K562 (cell line): Measurements from ENCODE around the gene GPR4. TPM values are rescaled to one million over a fixed set of nuclear protein-coding genes. Genes with fewer than 3 reads are reported as not detected.

ENCODE experiments used
- ARID1B ChIP-seq: fragments of 450-650 bp; IDR thresholded peaks from 2 replicates; pipeline ENCODE4 v1.6.1; 2016; ENCODE audit warnings: antibody characterized with exemption, mild to moderate bottlenecking, inconsistent platforms
- ARID2 ChIP-seq: fragments of 450-650 bp; IDR thresholded peaks from 2 replicates; pipeline ENCODE4 v1.6.1; 2017; ENCODE audit warnings: antibody characterized with exemption, mild to moderate bottlenecking
- DMBX1 ChIP-seq: fragments of 250-450 bp; sonication (Bioruptor Pico); IDR thresholded peaks from 2 replicates; pipeline ENCODE4 v1.8.0; 2022; ENCODE audit warnings: inconsistent platforms, mild to moderate bottlenecking, moderate library complexity, borderline replicate concordance
- E2F3 ChIP-seq: fragments of 250-450 bp; sonication (Bioruptor Pico); IDR thresholded peaks from 2 replicates; pipeline ENCODE4 v1.4.0; 2020; ENCODE audit warnings: mild to moderate bottlenecking
- ELF1 ChIP-seq: fragments of 200-800 bp; sonication (Bioruptor generic); IDR thresholded peaks from 2 replicates; pipeline ENCODE4 v1.6.1; 2016; ENCODE audit warnings: missing genetic modification characterization, missing compliant biosample characterization
- GABPB1 ChIP-seq: sonication (generic); formaldehyde crosslinking; IDR thresholded peaks from 2 replicates; pipeline ENCODE4 v1.8.0; 2022; ENCODE audit warnings: mild to moderate bottlenecking, missing genetic modification reagents
- HNRNPL ChIP-seq: fragments of 200-400 bp; formaldehyde crosslinking; IDR thresholded peaks from 2 replicates; pipeline ENCODE4 v1.6.1; 2017; ENCODE audit warnings: low read depth, mild to moderate bottlenecking, low read length
- KDM1A ChIP-seq, 2 experiments: fragments of 450-650 bp; IDR thresholded peaks; 2 replicates each; pipeline ENCODE4 v1.6.1; 2016; ENCODE audit warnings: mild to moderate bottlenecking in 2 of 2
- NRF1 ChIP-seq, 2 experiments: fragments of 450-650 bp; IDR thresholded peaks in 1 of 2; conservative IDR thresholded peaks in 1 of 2; 2 replicates each; pipeline ENCODE4 v1.6.1; 2014; ENCODE audit warnings: mild to moderate bottlenecking in 2 of 2
- PCBP2 ChIP-seq: fragments of 200-400 bp; formaldehyde crosslinking; IDR thresholded peaks from 2 replicates; pipeline ENCODE4 v1.6.1; 2018; ENCODE audit warnings: low read length, low read depth, mild to moderate bottlenecking, moderate library complexity; ENCODE audit not compliant: poor library complexity, severe bottlenecking
- PHF8 ChIP-seq: fragments of 200-600 bp; sonication (generic); IDR thresholded peaks from 2 replicates; pipeline ENCODE4 v1.6.1; 2012; ENCODE audit warnings: mixed run types, mild to moderate bottlenecking, inconsistent platforms, low read length, moderate library complexity, borderline replicate concordance
- RFX7 ChIP-seq: fragments of 250-450 bp; sonication (Bioruptor Pico); IDR thresholded peaks from 2 replicates; pipeline ENCODE4 v1.5.1; 2021; ENCODE audit warnings: mild to moderate bottlenecking
- SMAD4 ChIP-seq: fragments of 250-450 bp; sonication (Bioruptor Pico); conservative IDR thresholded peaks from 2 replicates; pipeline ENCODE4 v1.8.0; 2021; ENCODE audit warnings: inconsistent platforms, mild to moderate bottlenecking, moderate library complexity
- STAT5A ChIP-seq: IDR thresholded peaks from 2 replicates; pipeline ENCODE4 v1.6.1; 2012; ENCODE audit warnings: low read length, inconsistent platforms, borderline replicate concordance
- TEAD1 ChIP-seq, 2 experiments: fragments of 450-650 bp in 1 of 2; sonication (generic) in 1 of 2; formaldehyde crosslinking; IDR thresholded peaks; 2 replicates each; pipeline versions ENCODE4 v1.4.0 to v1.8.0; 2020 to 2022; ENCODE audit warnings: mild to moderate bottlenecking in 2 of 2, missing genetic modification reagents in 1 of 2
- ZC3H11A ChIP-seq: IDR thresholded peaks from 2 replicates; pipeline ENCODE4 v1.6.1; 2012; ENCODE audit warnings: low read depth, low read length, improper control_type of control experiment
- ZNF764 ChIP-seq: fragments of 250-450 bp; sonication (Bioruptor Pico); IDR thresholded peaks from 2 replicates; pipeline ENCODE4 v1.4.0; 2020; ENCODE audit warnings: low read depth, mild to moderate bottlenecking, moderate library complexity
- ZSCAN29 ChIP-seq: fragments of 450-650 bp; IDR thresholded peaks from 2 replicates; pipeline ENCODE4 v1.6.1; 2017
- polyA plus RNA-seq, 8 experiments: library from polyadenylated mRNA; depleted of rRNA in 4 of 8; stranded (reverse) in 5 of 8; unstranded in 3 of 8; fragments of >200 nt; fragmentation: Nextera tagmentation in 2 of 8; fragmentation: Illumina TruSeq in 1 of 8; extraction: Ambion mirVana in 2 of 8; extraction: Trizol in 1 of 8; gene quantifications; 2 replicates each; pipeline versions ENCODE4 v1.2.1 to v1.2.3, GENCODE V29; 2011 to 2014; ENCODE audit warnings: inconsistent platforms in 1 of 8, missing spikeins in 1 of 8
- total RNA-seq, 7 experiments: library from RNA; depleted of rRNA in 6 of 7; stranded (reverse); fragments of >200 nt in 6 of 7; fragmentation: Illumina TruSeq in 2 of 7; extraction: Trizol in 2 of 7; gene quantifications; 2 replicates each; pipeline versions ENCODE4 v1.2.1 to v1.2.3, GENCODE V29; 2011 to 2021; ENCODE audit warnings: low replicate concordance in 1 of 7
- TF ChIP-seq, protein P1 (sequence below): fragments of 250-450 bp; sonication (Bioruptor Pico); IDR thresholded peaks from 2 replicates; pipeline ENCODE4 v1.8.0; 2021; ENCODE audit warnings: moderate library complexity, mild to moderate bottlenecking, inconsistent platforms
- TF ChIP-seq, protein P2 (sequence below): fragments of 250-450 bp; sonication (Bioruptor Pico); IDR thresholded peaks from 2 replicates; pipeline ENCODE4 v1.4.0; 2020; ENCODE audit warnings: mild to moderate bottlenecking, moderate library complexity
- TF ChIP-seq, protein P3 (sequence below): sonication (generic); formaldehyde crosslinking; IDR thresholded peaks from 2 replicates; pipeline ENCODE4 v1.8.1; 2023; ENCODE audit warnings: mild to moderate bottlenecking, missing genetic modification reagents
- TF ChIP-seq, protein P4 (sequence below): sonication (generic); formaldehyde crosslinking; IDR thresholded peaks from 2 replicates; pipeline ENCODE4 v1.9.0; 2022; ENCODE audit warnings: mild to moderate bottlenecking, missing genetic modification reagents

Gene GPR4
- total and polyA plus RNA-seq, 9 of the 15 experiments (the other 6 are each of a cell fraction or from before 2014, with no cell fraction given), result 0.03 to 0.09 (median 0.04) TPM; not detected in 5

DNA sequence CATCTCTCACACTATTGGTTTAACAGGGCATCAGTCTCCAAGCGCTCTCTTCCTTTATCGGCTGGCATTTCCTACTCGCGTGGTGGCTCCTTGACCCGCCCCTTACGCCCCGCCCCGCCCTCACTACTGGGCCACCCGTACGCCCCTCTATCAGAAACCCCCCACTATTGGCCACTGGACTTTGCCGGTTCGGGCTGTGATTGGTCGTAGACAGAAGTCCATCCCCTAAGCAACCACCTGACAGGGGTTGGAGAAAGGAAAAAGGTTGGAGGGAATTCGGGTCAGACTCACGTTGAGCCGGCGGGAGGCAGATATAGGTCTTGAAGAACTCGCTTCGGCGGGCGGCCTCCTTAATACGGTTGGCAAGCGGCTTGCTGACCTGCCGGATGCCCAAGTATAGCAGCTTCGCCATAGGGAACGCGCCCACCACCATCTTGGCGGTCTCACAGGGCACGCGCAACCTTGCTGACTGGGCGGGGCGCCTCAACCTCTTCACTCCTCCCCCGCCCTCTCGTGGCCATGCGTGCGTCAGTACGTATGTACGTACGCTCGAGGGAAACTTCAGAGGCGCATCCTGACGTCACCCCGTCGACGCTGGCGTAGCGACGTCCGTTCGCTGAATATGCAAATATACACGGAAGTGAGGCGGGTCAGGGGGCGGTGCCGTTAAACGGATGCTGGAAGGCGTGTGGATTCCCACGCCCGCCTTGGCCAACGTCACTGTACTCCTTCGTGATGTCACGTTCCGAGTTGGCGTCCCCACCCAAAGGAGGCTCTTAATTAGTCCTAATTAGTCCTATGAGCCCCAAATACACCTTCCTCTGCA, 17.5 kb downstream of the GPR4 start, which contains the start of gene OPA3 (continued):
- TF ChIP-seq, protein P1, sequence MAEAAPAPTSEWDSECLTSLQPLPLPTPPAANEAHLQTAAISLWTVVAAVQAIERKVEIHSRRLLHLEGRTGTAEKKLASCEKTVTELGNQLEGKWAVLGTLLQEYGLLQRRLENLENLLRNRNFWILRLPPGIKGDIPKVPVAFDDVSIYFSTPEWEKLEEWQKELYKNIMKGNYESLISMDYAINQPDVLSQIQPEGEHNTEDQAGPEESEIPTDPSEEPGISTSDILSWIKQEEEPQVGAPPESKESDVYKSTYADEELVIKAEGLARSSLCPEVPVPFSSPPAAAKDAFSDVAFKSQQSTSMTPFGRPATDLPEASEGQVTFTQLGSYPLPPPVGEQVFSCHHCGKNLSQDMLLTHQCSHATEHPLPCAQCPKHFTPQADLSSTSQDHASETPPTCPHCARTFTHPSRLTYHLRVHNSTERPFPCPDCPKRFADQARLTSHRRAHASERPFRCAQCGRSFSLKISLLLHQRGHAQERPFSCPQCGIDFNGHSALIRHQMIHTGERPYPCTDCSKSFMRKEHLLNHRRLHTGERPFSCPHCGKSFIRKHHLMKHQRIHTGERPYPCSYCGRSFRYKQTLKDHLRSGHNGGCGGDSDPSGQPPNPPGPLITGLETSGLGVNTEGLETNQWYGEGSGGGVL (CRISPR knock-in tag), result no peak
- TF ChIP-seq PCBP2 (no peak), TEAD1 (CRISPR knock-in tag; IDR thresholded peaks at IDR 0.05) (peak in 1 of 2 experiments; percentile 81; a peak in 1 of 4 replicates), PHF8 (peak; percentile 84; the same call in 1 of the 2 replicates), ARID2 (no peak), GABPB1 (CRISPR knock-in tag) (peak; percentile 90), NRF1 (conservative IDR thresholded peaks at IDR 0.05 in 1 of 2, IDR thresholded peaks at IDR 0.05 in 1 of 2) (peak; percentile 95 to 96), RFX7 (CRISPR knock-in tag) (no peak), HNRNPL (no peak), ZSCAN29 (no peak), STAT5A (no peak), DMBX1 (CRISPR knock-in tag) (0 out of 2 replicates have a peak, but pooled peaks have one; percentile 38), ZNF764 (CRISPR knock-in tag) (no peak), ELF1 (peak; percentile 94), KDM1A (IDR thresholded peaks at IDR 0.05) (no peak), E2F3 (peak; percentile 51; the same call in 1 of the 2 replicates), ARID1B (no peak), ZC3H11A (no peak), SMAD4 (CRISPR knock-in tag) (no peak)
- TF ChIP-seq, protein P2, sequence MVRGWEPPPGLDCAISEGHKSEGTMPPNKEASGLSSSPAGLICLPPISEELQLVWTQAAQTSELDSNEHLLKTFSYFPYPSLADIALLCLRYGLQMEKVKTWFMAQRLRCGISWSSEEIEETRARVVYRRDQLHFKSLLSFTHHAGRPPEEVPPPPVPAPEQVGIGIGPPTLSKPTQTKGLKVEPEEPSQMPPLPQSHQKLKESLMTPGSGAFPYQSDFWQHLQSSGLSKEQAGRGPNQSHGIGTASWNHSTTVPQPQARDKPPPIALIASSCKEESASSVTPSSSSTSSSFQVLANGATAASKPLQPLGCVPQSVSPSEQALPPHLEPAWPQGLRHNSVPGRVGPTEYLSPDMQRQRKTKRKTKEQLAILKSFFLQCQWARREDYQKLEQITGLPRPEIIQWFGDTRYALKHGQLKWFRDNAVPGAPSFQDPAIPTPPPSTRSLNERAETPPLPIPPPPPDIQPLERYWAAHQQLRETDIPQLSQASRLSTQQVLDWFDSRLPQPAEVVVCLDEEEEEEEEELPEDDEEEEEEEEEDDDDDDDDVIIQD (CRISPR knock-in tag), result no peak
- TF ChIP-seq, protein P3, sequence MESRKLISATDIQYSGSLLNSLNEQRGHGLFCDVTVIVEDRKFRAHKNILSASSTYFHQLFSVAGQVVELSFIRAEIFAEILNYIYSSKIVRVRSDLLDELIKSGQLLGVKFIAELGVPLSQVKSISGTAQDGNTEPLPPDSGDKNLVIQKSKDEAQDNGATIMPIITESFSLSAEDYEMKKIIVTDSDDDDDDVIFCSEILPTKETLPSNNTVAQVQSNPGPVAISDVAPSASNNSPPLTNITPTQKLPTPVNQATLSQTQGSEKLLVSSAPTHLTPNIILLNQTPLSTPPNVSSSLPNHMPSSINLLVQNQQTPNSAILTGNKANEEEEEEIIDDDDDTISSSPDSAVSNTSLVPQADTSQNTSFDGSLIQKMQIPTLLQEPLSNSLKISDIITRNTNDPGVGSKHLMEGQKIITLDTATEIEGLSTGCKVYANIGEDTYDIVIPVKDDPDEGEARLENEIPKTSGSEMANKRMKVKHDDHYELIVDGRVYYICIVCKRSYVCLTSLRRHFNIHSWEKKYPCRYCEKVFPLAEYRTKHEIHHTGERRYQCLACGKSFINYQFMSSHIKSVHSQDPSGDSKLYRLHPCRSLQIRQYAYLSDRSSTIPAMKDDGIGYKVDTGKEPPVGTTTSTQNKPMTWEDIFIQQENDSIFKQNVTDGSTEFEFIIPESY (CRISPR knock-in tag), result no peak; the same call in 1 of the 2 replicates
- TF ChIP-seq, protein P4, sequence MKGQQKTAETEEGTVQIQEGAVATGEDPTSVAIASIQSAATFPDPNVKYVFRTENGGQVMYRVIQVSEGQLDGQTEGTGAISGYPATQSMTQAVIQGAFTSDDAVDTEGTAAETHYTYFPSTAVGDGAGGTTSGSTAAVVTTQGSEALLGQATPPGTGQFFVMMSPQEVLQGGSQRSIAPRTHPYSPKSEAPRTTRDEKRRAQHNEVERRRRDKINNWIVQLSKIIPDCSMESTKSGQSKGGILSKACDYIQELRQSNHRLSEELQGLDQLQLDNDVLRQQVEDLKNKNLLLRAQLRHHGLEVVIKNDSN (CRISPR knock-in tag), result peak; percentile 83
